Measurements from ENCODE around the gene ITGAV.

ITGAV gene

DNA sequence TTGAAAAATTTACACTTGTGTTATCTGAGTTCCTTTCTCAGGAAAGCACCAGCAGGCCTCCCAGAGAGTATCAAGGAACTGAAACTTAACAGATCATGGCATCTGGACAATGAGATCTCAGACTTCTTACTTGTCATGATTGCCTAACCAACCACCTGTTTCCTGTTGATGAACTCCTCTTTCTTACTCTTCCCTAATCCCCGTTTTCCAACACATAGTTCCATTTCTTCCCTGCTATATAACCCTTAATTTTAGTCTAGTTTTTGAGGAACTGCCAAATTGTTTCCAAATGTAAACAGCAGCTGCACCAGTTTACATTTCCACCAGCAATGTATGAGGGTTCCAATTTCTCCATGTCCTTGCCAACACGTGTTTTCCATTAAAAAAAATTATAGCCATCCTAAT, 98.0 kb downstream of the ITGAV start:
- no peak for DNase-seq

GRCh38 chr2:186688813-186689212, 99.0 kb downstream of the ITGAV start:
- no peak for DNase-seq

GRCh38 chr2:186690786-186691185, 100.9 kb downstream of the ITGAV start:
- no peak for DNase-seq

DNA sequence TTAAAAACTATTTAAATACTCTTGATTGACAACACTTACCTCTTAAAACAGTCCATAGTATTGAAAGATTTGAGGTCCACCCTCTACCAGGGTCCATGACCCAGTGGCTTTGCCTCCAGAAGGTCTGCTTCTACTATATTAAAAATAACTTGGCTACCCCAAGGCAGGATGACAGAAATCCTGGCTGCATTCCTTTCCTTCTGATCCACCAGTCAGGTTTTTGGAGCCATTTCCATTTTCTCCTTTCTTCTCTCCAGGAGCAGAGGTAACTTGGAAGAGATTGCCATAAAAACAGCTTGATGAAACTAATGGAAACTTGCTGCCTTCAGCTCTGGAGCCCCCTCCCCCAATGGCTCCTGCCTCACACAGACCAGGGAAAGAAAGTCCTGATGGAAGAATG, 101.4 kb downstream of the ITGAV start:
- no peak for DNase-seq

GRCh38 chr2:186691900-186692299, 102.0 kb downstream of the ITGAV start:
- DNase-seq, result no peak

GRCh38 chr2:186693446-186693832, 103.6 kb downstream of the ITGAV start:
- no peak for DNase-seq

DNA sequence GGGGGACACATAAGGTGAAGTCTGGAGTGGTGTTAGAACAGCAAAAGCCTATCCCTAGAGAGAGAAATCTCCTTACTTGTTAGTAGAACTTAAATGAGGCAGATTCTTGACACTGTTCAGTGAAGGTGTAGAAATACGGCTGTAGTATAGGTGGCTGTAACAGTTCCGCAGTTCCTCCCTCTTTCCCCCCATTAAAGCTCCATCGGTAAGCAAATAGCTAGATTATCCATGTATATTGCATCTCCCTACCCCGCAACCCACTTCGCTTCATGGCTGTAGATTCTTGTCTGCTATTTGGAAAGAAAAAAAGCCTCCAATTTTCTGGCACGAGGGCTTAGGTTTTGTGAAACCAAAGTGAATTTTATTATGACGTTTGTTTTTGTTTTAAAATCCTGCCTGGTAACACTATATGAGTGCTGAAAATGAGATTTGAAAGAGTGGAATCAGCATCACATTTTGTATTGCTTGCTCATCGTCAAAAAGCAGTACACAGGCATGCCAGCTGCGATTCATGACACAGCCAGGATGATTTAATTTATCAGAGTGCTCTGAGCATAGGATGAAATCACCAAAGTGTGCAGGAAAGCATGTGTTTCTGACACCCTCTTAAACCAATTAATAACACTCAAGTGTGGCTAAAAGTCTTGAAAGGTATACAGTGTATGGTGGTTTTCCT, 105.4 kb downstream of the ITGAV start:
- peak; percentile 42 for DNase-seq

DNA sequence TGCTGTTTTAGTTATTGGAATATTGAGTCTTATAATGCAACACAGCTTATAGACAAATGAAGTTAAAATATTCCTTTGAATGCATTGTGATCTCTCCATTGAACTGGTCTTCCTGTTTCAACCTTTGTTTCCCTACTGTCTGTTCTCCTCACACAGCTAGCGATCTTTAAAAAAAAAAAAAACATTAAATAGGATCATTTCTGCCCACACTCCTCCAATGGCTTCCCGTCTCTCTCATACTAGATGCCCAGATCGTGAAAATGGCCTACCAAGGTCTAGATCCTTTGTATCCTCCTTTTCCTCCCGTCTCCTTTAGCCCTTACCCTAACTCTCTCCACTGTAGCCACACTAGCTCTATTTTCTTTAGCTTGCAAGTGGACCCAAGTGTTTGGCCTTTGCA, 106.4 kb downstream of the ITGAV start:
- DNase-seq, result no peak

DNA sequence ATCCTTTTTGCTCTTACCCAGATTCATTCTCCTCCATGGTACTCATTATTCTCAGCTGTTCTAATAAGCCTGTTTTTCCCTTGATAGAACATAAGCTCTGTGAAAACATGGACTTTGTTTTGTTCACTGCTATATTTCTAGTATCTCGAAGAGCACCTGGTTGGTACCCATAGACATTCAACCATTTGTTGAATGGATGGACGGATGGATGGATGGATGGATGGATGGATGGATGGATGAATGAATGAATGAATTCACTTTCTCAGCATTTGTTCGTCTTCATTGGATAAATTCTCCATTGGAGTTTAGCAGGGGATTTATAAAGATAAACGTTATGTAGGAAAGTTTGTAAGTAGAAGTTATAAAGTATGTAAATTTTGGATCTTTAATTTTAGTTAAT, 106.9 kb downstream of the ITGAV start:
- no peak for DNase-seq

DNA sequence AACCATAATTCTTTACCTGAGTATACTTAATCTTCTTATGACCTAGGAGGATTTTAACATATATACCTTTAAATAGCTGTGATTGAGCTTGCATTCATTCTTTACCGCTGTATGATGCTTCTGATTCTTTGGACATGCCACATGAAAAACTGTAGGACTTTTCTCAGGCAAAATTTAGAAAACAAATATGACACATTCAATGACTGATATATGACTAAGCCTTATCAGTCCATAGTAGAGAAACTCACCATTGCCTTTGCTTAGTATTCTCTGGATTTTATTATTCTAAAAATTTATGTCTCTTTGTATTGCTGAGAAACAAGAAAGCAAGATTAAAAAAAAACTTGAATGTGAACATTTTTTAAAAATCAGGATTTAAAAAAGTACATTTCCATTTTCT, 107.7 kb downstream of the ITGAV start:
- DNase-seq, result no peak

GRCh38 chr2:186699742-186700141, 109.9 kb downstream of the ITGAV start:
- no peak for DNase-seq

- DNase-seq, result no peak
These were observed 112.2 kb downstream of the ITGAV start for GRCh38 chr2:186702006-186702405.

GRCh38 chr2:186702501-186702900, 112.6 kb downstream of the ITGAV start:
- no peak for DNase-seq

GRCh38 chr2:186704897-186705296, 115.0 kb downstream of the ITGAV start:
- DNase-seq, result no peak

GRCh38 chr2:186709529-186710450, 119.9 kb downstream of the ITGAV start:
- no peak for DNase-seq

- no peak for DNase-seq
These were observed 123.8 kb downstream of the ITGAV start for GRCh38 chr2:186713691-186714090.

DNA sequence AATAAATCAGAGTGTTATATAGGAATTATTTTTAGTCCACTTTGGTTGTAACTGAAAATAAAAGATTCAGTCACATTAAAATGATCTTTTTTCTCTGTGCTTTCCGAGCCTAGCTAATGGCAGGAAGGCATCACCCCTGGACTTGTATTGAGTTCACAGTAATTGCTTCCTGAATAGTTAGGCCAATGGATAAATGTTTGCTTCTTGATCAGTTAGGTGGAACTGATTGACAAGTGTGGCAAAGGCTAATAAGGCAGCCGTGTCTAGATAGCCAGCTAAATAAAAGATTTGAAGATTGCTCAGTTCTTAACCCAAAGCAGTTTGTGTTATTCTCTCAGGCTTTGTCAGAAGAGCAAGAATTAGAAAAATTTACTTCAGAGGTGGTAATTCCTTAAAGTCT, 124.8 kb downstream of the ITGAV start:
- DNase-seq, result no peak

DNA sequence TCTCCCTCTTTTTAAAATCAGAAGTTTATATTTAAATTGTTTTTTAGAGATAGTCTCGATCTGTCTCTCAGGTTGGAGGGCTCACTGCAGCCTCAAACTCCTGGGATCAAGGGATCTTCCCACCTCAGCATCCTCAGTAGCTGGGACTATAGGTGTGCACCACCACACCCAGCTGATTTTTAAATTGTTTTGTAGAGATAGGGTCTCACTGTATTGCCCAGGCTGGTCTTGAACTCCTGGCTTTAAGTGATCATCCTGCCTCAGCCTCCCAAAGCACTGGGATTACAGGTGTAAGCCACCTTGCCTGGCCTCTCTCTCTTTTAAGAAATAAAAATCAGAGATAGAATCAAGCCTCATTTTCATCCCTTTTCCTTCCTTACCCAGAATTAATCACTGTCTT, 126.1 kb downstream of the ITGAV start:
- DNase-seq, result no peak

GRCh38 chr2:186716899-186717298, 127.0 kb downstream of the ITGAV start:
- no peak for DNase-seq

DNA sequence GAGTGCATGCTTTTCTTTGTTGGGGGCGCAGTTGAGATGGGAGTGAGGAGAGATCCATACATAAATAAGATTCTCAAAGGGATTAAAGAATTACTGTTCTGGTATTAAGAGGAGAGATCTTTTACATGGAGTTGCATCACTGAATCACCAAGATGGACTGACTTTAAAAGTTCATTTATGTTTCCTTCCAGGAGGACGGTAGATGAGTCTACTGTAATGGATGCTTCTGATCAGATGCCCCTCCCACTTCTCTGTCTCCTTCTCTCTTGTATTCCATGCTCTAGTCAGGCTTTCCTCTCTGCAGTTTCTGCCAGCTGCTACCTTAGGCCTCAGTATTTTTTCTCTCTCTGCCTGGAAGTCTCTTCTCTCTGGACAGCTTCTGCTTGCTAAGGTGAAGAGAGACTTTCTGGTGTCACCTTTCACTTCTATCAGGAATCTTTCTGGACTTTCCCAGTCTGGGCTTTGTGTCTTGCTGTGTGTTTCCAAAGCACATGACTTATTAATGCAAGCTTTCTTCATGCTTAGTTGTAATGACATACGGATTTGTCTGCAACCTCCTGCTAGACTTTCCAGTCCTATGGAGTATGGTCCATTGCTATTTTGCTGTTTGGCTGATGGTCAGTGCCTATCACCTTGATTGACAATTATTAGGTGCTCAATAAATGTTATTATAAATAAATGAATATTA, 127.6 kb downstream of the ITGAV start:
- DNase-seq, result no peak

DNA sequence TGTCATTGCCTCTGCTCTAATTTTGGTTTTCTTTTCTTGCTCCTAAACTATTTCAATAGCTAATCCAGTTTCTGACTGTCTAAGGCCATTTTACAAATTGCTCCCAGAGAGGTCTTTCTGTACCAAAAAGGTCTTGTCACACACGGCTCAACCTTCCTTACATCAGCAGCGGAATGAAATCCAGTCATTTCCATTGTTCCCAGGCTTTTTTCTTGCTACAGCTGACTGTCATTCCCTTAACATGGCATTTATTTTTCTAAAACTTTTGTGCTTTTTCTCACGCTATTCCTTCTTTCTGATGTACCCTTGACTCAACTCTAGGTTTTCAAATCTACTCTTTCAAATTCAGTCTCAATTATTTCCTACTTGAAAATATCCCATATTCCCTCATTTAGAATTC, 128.3 kb downstream of the ITGAV start:
- no peak for DNase-seq

DNA sequence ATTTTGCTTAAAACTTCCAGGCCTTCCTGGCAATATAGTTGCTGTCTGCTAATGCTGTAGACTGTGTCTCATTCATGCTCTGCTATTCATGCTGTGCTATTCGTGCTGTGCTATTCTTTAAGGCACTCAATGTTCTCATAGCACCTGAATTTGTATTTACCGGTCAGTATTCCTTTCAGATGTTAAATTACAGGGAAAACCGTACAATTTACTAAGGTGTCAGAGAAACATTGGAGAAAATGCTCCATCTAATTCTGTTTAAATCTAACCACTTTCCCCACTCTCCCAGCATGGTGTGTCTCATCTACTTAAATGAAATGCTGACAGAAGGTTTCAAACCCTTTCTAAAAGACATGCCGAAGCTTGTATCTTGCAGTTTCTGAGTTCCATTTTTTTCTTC, 129.0 kb downstream of the ITGAV start:
- DNase-seq, result no peak

DNA sequence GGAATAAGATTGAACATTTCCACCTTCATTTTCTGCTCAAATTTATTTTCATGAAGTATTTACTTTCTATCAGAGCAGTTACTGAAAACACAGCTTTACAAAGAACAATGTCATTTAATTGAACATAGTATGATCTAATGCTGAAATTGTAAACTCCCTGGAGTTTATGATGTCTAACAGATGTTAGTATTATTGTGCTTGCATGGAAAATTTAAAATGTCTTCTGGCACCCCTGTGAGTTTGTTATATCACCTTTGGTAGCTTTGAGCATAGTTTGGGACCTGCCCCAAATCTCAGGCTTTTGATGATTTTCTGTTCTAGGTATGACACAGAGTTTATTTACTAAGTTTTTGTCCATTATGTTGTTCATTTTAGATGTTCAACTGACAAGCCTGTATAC, 132.1 kb downstream of the ITGAV start:
- no peak for DNase-seq

- DNase-seq, result no peak
These were observed 134.9 kb downstream of the ITGAV start for GRCh38 chr2:186724736-186725135.
